NT2/D1 (cell line): Measurements from ENCODE around the gene CACNA2D4.
A peak's percentile ranks its signal among the peaks of the same experiment; 100 is the strongest.

Source experiments
- DNase-seq: peaks from one replicate; pipeline ENCODE4 v3.0.0-alpha.2; 2011; ENCODE audit warnings: low read depth, low spot score
- H3K27me3 ChIP-seq: 2 replicates; pipeline ENCODE4 v1.6.0; 2011; ENCODE audit warnings: mild to moderate bottlenecking; ENCODE audit not compliant: insufficient read length, insufficient read depth
- H3K36me3 ChIP-seq: 2 replicates; pipeline ENCODE4 v1.6.1; 2011; ENCODE audit warnings: mild to moderate bottlenecking, low read length, mixed read lengths; ENCODE audit not compliant: insufficient read depth, insufficient read length
- H3K4me1 ChIP-seq: 2 replicates; pipeline ENCODE4 v1.5.1; 2011; ENCODE audit not compliant: insufficient read depth, insufficient read length
- H3K4me3 ChIP-seq: 2 replicates; pipeline ENCODE4 v1.5.1; 2011; ENCODE audit warnings: low read depth; ENCODE audit not compliant: insufficient read length
- H3K9ac ChIP-seq: 2 replicates; pipeline ENCODE4 v1.6.0; 2011; ENCODE audit warnings: low read depth; ENCODE audit not compliant: insufficient read length
- H3K9me3 ChIP-seq: 2 replicates; pipeline ENCODE4 v1.5.1; 2011; ENCODE audit warnings: mild to moderate bottlenecking, low read length; ENCODE audit not compliant: insufficient read depth
- SUZ12 ChIP-seq: IDR thresholded peaks from 2 replicates; pipeline ENCODE4 v1.6.1; 2011; ENCODE audit not compliant: insufficient read length, insufficient read depth; ENCODE audit errors: extremely low read depth
- YY1 ChIP-seq: IDR thresholded peaks from 2 replicates; pipeline ENCODE4 v1.6.1; 2011; ENCODE audit not compliant: insufficient read length, insufficient read depth
- ZNF274 ChIP-seq: IDR thresholded peaks from 2 replicates; pipeline ENCODE4 v1.6.1; 2011; ENCODE audit warnings: mild to moderate bottlenecking, low read depth, low read length

Gene CACNA2D4

GRCh38 chr12:1937481-1938224 is 19.2 kb upstream of the CACNA2D4 start:
- Histone ChIP-seq H3K27me3 (no peaks in the 10 kb centered on the region), H3K4me3 (no peak overlapping the region), H3K4me1 (peaks cover 10% of the 10 kb centered on the region), H3K9me3 (no peaks in the 10 kb centered on the region), H3K9ac (no peak overlapping the region), H3K36me3 (peaks cover 41% of the 10 kb centered on the region)
- no peak for TF ChIP-seq SUZ12
- no peak for TF ChIP-seq YY1
- no peak for DNase-seq

DNA sequence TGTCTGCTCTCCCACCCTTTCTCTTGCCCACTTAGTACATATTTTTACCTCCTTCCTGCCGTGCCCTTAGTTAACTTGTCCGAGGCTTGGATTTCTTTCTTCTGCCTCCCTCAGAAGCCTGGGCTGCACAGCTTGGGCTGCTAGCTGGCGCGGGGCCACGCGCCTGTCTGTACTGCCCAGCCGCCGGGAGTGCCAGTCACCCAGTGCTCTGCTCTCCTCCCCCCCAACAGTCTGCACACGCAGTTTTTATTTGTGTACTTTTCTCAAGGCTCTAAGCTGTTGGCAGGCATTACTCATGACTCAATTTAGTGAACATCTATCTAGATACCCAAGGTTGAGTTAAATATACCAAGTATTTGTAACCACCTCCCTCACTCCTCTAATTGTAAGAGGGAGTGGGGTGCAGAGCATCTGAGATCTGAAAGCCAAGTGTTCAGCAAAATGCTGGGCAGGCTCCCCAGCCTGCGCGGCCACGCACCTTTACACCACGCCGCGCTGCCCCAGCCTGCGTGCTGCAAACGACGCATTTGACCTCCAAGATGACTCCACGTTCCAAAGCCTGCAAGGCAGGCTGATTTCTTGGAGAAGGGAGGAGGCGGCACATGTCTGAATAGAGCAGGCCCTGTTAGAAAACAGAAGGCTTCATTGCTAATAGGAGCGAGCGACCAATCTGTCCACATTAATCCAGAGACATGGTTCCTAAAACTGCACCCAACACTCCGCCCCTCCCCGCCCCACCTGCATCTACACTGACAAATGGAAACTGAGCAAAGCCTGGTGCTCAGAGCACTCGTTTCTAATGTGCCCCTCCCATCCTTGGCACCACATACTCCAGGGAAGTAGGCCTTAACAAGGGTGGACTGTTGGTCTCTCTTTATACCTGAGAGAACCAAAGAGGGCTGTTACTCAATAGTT is 18.2 kb upstream of the CACNA2D4 start:
- Histone ChIP-seq H3K36me3 (peaks cover 41% of the 10 kb centered on the region), H3K27me3 (no peaks in the 10 kb centered on the region), H3K9me3 (no peaks in the 10 kb centered on the region), H3K4me1 (peaks cover 10% of the 10 kb centered on the region), H3K4me3 (no peak overlapping the region), H3K9ac (no peak overlapping the region)
- TF ChIP-seq YY1 (no peak), SUZ12 (no peak), ZNF274 (no peak)
- DNase-seq = no peak

- no peak overlapping the region for H3K4me3 ChIP-seq
- no peaks in the 10 kb centered on the region for H3K9me3 ChIP-seq
- no peak for TF ChIP-seq YY1
- no peak for TF ChIP-seq ZNF274
- no peak for TF ChIP-seq SUZ12
- H3K27me3 ChIP-seq = no peaks in the 10 kb centered on the region
- no peak for DNase-seq
- peaks cover 10% of the 10 kb centered on the region for H3K4me1 ChIP-seq
- H3K36me3 ChIP-seq = peaks cover 37% of the 10 kb centered on the region
- no peak overlapping the region for H3K9ac ChIP-seq
Measured at GRCh38 chr12:1935700-1936378, 17.4 kb upstream of the CACNA2D4 start.

GRCh38 chr12:1935242-1935641 is 16.8 kb upstream of the CACNA2D4 start:
- H3K36me3 ChIP-seq = peaks cover 36% of the 10 kb centered on the region
- no peak for TF ChIP-seq SUZ12
- no peak for TF ChIP-seq ZNF274
- TF ChIP-seq YY1 = no peak
- no peak overlapping the region for H3K9ac ChIP-seq
- H3K27me3 ChIP-seq = no peaks in the 10 kb centered on the region
- no peaks in the 10 kb centered on the region for H3K9me3 ChIP-seq
- no peak for DNase-seq
- H3K4me1 ChIP-seq = peaks cover 10% of the 10 kb centered on the region
- no peak overlapping the region for H3K4me3 ChIP-seq

DNA sequence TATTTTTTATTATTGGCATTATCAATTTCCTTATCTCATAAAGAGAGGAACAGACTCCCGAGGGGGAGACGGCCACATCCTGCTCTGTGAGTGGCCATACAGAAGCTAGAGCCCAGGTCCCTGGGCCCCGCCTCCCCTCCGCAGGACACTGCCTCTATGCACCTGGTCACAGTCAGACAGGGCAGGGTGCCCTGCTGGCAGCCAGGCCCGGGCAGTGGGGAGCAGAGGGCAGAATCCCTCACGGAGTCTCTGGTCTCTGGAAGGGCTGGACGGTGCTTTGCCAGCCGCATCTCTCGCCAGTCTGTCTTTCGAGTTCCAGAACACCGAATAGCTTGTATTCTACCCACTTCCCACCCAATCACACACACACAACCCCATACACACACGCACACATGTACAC is 16.4 kb upstream of the CACNA2D4 start:
- no peaks in the 10 kb centered on the region for H3K27me3 ChIP-seq
- H3K36me3 ChIP-seq = peaks cover 33% of the 10 kb centered on the region
- DNase-seq = no peak
- TF ChIP-seq SUZ12 = no peak
- TF ChIP-seq ZNF274 = no peak
- no peak for TF ChIP-seq YY1
- H3K4me1 ChIP-seq = peaks cover 10% of the 10 kb centered on the region
- no peak overlapping the region for H3K4me3 ChIP-seq
- no peak overlapping the region for H3K9ac ChIP-seq
- H3K9me3 ChIP-seq = no peaks in the 10 kb centered on the region

DNA sequence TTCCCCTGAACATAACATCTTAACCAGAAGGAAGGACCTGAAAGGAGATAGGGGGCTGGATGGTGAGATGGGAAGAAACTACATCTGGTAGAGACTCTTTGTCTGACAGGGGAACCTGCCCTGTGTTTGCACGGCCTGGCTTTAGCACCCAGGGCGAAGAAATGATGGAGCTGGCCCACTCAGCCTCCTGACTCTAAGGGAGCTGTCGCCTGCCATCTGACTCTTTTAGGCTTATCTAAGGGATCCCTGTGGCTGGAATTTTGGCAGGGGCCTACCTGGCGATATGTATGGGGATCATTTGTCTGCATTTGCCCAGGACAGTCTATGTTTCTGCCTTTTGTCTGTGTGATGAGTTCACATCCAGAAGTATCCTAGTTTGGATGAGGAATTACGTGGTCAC is 15.6 kb upstream of the CACNA2D4 start:
- TF ChIP-seq ZNF274 (no peak), YY1 (no peak), SUZ12 (no peak)
- H3K9ac ChIP-seq = peak overlapping the region; percentile 34
- no peak for DNase-seq

More for the DNA sequence above, 15.6 kb upstream of the CACNA2D4 start:
- H3K9me3 ChIP-seq = no peaks in the 10 kb centered on the region
- H3K4me3 ChIP-seq = no peak overlapping the region
- no peaks in the 10 kb centered on the region for H3K27me3 ChIP-seq
- peaks cover 7% of the 10 kb centered on the region for H3K4me1 ChIP-seq
- peaks cover 25% of the 10 kb centered on the region for H3K36me3 ChIP-seq
